OCI-LY3 (cell line): ENCODE data around the gene HIPK4.

Source experiments
- CTCF ChIP-seq: fragments of 200-600, 300-600 bp; sonication (generic); IDR thresholded peaks from 2 replicates; pipeline ENCODE4 v1.5.1; 2014; ENCODE audit warnings: antibody characterized with exemption, low read length, low read depth
- EZH2phosphoT487 ChIP-seq: fragments of 200-600 bp; shearing (Covaris generic); IDR thresholded peaks from 2 replicates; pipeline ENCODE4 v1.6.1; 2018; ENCODE audit warnings: antibody characterized with exemption, mixed run types, low read depth

- TF ChIP-seq EZH2phosphoT487 (no peak), CTCF (no peak)
Measured at GRCh38 chr19:40379446-40380198, 10.4 kb downstream of the HIPK4 start.
